ENCODE measurements around the gene CLRN3.

DNA sequence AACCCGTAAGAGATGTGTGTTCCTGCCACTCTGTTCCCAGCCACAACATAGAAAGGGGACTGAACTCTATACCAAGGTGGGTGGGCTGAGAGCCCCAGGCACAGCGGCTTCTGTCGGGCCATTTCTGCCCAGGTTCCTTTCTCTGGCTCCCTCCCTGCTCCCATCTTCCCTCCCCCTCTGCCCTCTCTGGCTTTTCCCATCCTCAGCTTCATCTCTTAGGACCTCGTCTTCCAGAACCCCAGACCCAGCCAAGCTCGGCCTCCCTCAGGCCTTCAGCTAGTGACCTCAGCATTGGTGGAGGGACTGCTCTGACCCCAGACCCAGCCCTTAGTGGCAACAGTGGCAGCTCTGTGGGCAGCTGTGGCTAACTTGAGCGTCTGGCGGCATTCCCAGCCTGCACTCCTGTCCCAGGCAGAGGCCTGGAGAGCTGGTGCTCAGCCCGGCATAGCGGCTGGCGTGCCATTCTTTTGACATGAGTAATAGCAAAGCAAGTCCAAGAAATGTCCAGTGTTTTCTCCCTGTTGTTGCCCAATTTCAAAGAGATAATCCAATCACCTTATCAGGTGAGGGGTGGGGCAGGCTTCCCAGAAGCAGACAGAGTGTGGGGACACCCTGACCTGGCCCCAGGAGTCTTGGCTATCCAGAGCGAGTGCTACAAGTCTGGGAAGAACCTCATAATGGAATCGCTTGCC is 30.1 kb upstream of the CLRN3 start:
- TF ChIP-seq, protein P1, sequence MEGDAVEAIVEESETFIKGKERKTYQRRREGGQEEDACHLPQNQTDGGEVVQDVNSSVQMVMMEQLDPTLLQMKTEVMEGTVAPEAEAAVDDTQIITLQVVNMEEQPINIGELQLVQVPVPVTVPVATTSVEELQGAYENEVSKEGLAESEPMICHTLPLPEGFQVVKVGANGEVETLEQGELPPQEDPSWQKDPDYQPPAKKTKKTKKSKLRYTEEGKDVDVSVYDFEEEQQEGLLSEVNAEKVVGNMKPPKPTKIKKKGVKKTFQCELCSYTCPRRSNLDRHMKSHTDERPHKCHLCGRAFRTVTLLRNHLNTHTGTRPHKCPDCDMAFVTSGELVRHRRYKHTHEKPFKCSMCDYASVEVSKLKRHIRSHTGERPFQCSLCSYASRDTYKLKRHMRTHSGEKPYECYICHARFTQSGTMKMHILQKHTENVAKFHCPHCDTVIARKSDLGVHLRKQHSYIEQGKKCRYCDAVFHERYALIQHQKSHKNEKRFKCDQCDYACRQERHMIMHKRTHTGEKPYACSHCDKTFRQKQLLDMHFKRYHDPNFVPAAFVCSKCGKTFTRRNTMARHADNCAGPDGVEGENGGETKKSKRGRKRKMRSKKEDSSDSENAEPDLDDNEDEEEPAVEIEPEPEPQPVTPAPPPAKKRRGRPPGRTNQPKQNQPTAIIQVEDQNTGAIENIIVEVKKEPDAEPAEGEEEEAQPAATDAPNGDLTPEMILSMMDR (IDR thresholded peaks at IDR 0.05): no peak
- no peak for TF ChIP-seq EP300 (IDR thresholded peaks at IDR 0.05)
- no peak for TF ChIP-seq POLR2AphosphoS5 (IDR thresholded peaks at IDR 0.05)
- no peak for TF ChIP-seq POLR2A (IDR thresholded peaks at IDR 0.05)
